Inflammatory macrophage (primary cell): ENCODE results near the gene CACNA2D2.

Experiments
- DNase-seq, 2 donors: peaks; one replicate each; pipeline ENCODE4 v3.0.0-alpha.2; 2020 to 2022
- total RNA-seq, 18 experiments: gene quantifications; one replicate each; lab custom pipeline; 2026; ENCODE audit warnings: mixed read lengths in 6 of 18, inconsistent platforms in 2 of 18; lab: John Stamatoyannopoulos, UW

CACNA2D2 gene
- 0 to 0.24 (median 0.06) reads per million in 18 experiments for total RNA-seq

DNA sequence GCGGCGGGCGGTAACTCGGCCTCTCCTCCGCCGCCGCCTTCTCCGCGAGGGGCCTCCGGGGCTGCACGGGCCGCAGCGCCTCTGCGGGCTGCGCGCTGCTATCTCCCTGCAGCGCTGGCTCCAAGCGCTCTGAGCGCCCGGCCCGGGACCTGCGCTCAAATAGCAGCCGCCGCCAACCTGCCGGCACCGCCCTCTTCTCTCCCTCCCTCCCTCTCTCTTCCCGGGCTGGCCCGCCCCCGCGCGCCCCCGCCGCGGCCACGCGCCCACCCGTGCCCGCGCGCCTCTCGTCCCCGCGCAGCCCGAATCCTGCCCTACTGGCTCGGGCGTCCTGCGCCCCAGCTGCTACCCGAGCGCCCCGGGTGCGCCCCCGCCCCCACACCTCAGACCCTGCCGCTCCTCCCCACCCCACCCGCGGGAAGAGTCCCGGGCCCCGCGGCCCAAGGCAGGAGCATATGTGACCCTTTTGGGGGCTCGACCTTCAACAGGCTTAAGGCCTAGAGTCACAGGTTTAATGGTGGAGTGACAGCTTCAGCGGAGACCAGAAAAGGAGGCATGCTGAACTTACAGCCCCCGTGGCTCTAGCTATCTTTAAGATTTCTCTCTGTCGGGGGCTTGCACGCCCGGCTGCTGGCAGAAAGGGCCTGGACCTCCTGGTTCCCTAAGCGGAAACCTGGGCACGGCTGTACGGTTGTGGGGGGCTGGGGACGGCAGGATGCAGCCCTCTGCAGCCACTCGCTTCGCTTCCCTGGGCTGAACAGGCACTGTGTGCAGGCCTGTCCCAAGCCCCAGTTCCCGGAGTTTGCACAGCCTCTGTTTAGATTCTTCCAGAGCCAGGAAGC lies at the start of gene CACNA2D2:
CACNA2D2 (minus strand) TSS at position 131 of the 839 bp plus-strand sequence. CDS start 211 bp downstream, outside the sequence.
- DNase-seq: no peak

DNA sequence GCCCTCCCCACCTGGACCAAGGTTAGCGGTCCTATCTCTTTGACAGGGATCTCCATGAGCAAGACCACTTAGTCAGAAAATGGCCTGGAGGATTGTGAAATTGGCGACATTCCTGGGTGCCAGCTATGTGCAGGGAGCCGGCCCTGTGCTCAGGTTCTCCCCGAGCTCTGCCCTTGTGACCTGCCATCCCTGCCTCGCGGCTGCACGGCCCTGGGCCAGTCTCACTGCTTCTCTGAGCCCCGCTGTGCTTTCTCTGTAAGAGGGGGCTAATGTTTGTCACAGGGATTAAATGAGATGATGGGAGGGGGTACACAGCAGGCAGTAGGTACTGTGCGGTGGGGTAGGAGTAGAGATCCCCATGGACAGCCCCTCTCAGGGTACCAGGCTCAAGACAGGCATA lies 49.2 kb upstream of the CACNA2D2 start:
- no peak for DNase-seq

DNA sequence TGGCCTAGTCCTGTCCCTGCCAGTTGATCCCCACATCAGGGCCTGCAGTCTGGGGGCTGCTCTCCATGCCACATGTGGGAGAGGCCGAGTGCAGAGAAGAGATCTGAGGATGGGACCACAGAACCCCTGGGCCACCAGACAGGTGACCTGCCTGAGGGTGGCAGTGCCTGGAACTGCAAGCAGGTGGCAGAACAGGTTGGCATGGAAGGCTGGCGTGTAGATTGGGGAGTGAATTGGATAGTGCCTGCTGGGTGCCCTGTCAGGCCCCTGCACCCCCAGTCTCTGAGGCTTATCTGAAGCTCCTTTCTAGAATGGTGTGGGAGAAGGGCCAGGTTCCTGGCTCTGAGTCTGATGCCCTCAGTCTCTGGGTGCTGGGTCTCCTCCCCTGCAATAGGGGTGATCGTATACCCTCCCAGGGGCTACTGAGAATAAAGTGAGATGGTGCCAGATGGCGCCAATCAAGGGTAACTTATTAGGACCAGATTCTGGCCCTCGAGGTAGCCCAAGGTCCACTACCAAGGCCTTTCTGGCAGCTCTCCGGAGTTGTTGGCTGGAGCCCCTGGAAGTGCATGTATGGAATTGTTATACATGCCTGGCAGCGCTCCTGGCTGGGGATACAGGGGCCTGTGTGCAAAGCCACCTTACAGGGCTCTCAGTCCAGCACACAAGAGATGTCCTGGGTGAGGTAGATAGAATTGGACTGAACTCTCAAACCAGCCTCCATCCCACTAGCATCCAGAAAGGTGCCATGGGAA lies 48.4 kb upstream of the CACNA2D2 start:
- DNase-seq: no peak

DNA sequence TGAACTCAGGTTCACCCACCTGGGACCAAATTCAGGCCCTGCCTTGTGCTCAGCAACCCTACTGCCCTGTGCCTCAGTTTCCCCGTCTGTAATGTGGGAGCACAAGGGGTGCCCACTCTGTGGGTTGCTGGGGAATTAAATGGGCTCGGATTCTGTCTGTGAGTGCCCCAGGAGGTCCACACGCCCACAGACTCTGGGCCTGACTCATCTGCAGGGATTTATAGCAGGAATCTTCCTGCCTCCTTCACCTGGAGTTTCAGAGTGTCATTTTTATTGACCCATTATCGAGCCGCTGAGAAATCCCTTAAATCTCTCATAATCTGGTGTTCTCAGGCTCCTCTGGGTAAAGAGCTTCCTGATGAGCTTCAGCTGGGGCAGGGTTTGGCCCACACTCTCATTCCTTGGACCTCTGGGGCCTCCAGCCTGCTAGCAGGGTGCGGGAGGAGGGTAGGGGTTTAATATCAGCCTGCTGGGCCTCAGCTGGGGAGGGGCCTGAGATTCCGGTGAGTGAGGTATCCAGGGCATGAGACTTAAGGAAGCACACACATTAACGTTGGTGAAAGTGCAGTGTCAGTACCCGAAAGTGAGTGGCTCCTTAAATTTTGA lies 47.7 kb upstream of the CACNA2D2 start:
- DNase-seq: no peak

DNA sequence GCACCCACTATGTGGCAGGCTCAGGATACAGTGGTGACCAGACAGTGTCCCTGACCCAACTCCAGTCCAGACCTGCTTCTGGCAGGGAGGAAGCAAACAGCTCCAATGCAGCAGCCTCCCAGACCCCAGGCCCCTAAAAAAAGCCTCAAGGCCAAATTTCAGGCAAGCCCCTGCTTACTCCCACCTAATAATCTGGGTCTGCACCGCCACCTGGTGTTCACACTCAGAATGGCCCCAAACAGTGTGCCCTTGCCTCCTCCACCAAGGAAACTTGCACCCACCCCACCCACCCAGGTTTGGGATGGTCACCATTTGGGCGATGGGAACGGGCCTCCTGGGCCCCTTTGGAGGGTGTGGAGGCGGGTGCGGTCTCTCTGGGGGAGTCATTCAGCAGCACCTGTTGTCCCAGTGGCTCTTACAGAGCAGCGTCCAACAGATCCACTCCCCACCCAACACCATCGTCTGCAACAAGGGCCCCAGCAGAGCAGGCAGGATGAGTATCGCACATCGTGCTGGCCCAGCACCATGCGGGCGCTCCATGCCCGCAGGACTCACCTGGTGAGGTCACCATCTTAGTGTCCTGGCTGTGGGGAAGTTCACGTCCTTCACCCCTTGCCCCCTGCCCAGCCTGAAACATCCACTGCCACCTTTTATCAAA lies 46.8 kb upstream of the CACNA2D2 start:
- peak; percentile 51 to 58 for DNase-seq

DNA sequence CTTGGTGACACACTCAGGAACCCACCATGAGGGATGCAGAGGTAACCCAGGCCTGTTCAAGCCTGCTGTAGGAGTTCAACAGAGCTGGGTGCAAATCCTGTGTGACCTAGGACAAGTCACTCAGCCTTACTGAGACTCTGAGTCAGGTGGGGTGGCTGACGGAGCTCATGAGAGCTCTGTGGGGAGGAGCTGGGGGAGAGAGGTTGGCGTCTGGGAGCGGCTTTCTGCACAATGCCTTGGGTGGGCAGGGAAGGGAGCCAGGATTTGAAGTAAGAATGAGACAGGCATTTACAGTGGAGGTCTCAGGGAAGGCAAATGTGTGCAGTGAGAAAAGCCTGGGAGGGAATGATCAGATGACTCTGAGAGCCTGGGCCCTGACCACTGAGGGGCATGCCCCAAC lies 45.8 kb upstream of the CACNA2D2 start:
- DNase-seq: no peak

DNA sequence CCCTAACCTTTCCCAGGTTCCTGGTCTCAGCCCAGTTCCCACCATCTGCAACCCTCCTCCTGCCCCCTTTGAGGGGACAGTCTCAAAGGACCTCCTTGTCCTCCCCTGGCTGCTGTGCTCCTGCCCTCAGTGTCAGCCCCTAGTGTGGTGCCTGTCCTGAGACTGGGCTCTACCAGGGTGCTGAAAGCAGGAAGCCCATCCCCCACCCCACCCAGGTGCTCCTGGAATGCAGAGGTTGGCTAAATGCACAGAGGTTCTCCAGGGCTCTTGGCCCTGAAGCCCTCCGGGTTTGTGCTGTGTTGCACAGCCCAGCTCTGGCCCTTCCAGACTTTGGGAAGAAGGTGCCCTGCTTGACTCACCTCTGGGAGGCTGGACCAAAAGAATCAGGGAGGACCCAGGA lies 42.3 kb upstream of the CACNA2D2 start:
- no peak for DNase-seq

DNA sequence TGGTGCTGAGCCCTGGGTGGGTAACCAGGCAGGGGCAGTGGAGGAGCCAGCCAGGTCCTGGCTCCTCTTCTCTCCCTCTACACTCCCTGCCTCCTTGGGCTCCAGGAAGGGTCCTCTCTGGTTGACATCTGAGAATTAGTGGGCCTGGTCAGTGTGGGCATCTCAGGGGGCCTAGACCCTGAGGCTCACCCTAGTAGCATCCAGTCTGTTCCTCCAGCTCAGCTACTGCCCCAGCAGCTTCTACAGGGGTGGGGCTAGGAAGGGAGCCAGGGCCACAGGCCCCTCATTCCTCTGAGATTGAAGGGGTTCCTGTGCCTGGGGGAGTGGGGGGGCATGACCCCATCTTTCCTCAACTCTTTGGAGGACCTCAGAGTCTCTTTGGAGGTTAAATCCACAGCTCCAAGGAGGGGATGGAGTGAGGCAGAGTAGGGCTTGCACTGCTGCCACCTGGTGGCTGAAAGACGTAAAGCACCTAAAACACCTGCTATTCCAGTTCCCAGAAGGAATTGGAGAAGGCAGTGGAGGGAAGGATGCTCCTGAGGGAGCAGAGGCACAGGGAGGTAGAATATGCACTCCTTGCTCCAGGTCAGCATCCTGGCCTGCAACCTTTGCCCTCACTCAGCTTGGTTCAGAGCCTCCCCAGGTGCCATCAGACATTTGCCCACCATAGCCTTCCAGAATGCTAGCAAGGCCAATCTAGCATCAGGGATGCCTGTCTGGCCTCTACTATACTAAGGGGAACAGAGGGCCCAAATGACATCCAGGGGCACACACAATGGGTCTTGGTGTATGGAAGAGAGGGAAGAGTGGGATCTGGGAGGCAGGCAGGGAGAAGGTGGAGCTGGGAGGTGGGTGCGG lies 39.0 kb upstream of the CACNA2D2 start:
- peak; percentile 56 to 67 for DNase-seq

DNA sequence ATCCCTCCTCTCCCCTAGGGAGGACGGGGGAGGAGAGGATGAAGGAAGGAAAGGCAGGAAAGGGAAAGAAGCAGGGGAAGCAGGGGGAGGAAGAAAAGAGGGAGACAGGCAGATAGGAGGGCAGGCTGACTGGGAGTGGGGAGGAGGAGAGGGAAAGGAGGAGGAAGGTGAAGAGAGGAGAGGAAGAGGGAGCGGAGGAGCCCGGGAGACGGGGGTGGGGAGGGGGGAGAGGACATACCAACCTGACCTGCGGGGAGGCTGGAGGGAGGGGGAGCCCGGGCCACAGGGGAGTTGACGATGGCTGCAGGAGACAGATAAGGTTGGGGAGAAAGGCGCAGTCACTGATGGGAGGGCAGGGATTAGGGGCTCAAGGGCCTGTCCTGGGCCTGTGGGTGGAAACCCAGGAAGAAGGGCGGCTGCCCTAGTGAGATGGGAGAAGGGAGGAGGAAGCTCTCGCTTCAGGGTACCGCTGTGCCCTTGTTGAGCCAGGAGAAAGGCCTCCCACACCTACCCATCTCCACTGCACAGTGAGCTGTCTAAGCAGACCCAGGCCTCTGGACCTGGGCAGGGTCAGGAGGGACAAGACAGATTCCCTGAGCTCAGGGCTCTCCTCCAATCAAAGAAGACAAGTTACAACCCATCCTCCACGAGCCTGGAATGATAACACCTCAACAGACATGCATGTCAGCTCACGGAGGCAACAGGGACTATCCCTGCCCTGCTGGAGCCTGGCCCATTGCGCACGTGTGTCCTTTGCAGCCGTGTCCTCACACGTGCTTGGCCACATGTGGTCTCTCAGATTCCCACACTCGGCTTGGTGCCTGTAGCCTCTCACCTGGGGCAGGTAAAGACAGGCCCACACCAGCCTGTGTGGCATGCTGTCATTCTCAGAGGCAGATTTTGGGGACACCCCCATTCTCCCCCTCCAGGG lies 36.2 kb upstream of the CACNA2D2 start:
- DNase-seq: no peak

DNA sequence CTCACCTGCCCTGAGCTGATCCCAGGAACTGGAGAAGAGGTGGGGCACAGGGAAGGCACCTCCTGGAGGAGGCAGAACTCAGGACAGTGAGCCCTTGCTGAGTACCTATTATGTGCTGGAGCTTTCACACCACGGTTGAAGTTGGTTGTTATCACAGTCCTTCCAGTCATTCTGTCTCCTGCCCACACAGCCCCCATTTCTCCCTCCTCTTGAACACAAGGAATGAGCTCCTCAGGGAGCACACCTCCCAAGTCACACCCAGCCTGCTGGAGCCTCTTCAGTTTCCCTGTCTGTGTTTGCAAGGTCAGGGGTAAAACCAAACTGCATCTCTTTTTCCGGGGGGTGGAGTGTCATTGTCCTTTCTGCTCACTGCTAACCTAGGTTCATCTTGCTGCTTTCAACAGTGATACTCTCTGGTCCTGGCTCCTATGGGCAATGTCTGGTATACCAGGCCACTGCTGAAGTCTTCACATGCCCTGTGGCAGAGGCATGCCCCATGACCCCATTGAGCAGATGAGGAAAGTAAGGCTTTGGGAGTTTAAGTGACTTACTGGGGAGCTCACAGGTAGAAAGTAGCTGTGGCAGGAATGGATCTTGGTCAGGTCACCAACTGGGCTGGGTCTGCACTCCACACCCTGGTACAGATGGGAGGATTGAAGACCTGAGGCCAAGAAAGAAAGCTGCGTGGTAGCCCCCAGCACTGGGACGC lies 34.1 kb upstream of the CACNA2D2 start:
- no peak for DNase-seq

DNA sequence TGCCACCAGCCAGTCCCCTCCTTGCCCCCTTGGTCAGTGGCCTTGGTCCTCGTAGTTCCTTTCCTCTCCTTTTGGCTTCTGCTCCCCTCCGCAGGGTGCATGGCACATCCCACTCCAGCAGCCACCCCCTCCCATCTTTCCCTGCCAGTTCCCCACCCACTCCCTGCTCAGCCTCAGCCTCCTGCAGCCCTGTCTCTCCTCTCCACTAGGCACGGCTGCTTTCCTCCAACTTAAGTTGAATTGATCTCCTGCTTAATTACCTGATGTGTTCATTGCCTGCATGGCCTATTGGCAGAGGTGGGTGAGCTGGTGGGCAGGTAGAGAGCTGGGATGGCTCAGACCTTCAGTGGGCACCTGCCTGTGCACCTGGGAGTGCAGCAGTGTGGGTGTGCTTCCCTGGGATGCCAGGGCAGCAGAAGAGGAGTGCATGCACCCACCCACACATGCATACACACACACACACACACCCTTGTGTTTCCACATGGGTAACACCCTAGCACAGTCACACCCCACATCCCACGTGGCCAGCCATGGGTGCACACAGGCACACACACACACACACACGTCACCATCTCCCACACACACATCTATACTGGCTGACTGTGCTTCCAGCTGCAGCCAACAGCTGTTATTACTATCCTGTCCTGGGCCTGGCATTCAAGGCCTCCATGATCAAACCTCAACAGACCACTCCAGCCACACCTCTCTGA lies 33.2 kb upstream of the CACNA2D2 start:
- DNase-seq: peak in 1 of 2 donors; percentile 29

DNA sequence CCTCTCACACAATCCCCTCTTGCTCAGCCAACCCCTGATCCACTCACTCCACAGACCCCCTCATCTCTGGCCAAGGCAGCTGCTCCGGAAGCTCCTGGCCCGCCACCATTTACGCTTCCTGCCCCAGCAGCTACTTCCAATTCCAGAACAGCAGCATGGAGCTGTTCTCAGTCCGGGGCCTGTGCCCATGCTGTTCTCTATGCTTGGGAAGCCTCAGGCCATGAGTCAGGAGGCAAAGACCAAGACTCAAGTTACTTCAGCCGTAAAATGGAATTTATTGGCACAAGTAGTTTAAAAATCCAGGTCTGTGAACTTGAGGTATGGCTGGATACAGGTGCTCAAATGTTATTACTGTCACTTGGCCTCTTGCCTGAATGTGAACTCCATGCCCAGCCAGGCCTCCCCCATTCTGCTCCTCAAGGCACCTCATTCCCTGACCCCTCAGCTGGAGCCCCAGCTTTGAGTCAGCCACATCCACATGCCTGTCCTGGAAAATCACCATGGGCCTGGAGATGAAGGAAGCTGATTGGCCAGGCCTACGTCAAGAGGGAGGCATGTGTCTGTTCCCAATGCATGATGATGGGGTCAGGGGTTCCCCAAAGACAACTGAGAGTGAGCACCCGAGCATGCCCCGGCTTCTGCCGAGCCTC lies 31.4 kb upstream of the CACNA2D2 start:
- DNase-seq: no peak

DNA sequence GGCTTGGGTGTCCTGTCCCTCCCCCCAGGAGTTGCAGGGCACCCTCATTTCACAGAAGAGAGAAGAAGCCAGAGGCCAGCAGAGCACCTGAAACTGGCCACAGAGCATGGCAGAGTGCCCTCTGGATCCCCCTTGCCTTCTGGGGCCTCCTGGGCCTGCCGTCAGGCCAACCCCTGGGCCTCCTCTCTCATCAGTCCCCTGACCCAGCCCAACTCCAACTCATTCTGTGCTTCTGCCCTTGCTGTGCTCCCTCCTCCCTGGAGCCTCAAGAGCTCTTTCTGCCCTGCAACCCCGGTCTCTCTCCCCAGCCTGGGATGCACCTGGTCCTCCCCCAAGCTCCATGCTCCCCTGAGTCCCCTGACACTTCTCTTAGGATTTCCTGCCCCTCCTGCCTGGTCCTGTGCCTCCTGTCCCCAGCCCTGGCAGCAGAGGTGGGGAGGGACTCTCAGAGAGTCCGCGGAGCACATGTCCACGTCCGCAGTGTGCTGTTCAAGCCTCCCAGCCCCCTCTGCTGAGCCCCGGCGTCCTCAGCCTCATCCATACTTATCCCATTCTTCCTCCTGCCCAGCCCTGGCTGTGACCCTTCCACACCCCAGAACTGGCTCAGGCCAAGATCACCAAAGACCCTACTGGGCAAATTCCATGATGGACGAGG lies 30.5 kb upstream of the CACNA2D2 start:
- DNase-seq: no peak

DNA sequence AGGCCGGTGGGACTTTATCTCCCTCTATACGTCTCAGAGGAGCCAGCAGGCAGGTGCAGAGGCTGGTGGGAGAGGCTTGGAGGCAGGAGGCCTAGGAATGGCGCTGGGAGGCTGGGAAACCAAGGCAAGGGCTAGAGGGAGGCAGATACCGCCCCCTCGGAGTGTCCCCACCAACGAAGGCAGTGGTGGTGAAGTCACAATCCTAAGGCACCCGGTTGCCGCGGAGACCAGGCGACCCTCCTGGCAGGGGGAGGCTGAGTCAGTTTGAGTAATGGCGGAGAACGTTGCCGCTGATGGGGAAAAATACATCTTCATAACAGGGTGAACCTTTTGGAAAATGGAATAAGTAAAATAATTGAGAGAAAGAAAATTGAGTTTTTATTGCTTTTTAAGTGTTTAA lies 29.9 kb upstream of the CACNA2D2 start:
- no peak for DNase-seq

DNA sequence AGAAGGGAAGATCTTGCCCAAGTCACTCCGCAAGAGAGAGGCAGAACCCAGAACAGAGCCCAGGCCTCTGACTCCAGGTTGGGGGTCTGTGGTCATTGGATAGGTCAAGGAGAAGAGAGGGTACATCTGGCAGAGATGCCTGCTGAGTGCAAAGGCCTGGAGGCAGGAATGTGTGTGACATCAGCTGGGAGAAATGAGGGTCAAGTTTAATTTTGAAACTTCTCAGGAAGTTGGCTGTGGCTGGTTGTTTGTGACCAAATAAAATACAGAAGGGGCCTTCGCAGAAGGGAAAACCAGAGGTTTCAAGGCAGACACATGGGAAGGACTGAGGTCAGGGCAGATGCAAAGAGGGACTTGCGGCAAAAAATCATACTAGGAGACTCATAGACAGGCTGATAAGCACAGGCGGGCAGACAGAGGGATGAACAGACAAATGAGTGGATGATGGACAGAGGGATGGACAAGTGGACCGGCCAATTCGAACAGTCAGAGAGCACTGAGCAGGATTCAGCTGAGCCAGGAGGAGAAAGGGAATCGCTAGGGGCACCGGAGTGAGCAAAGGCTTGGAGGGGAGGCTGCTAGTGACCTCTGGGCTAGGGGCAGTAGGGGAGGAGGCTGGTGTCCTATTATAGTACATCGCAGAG lies 28.8 kb upstream of the CACNA2D2 start:
- DNase-seq: no peak

DNA sequence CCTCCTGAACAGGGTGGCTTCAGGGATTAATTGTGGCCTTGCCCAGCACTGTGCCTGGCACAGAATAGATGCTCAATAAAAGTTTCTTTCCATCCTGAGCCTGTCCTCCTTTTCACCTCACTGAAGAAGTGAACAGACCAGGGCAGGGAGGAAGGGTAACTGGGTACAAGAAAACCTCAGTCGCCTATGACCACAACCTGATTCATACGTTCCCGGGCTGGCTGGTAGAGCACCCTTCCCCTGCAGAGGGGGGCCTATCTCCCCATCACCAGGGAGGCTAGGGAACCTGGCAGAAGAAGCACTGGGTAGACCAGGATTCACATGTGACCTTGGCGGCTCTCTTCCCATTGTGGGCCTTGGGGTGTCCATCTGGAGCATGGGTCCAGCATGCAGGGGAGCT lies 27.8 kb upstream of the CACNA2D2 start:
- no peak for DNase-seq
